ENCODE results near the gene CDHR1. TPM values are rescaled to one million over a fixed set of nuclear protein-coding genes. Genes with fewer than 3 reads are reported as not detected.

Gene CDHR1
- total and polyA plus RNA-seq, 8 donors = 0.06 to 77.6 (median 3.5) TPM; not detected in 4

- no peak for TF ChIP-seq CTCF (IDR thresholded peaks at IDR 0.05)
- no peak for TF ChIP-seq POLR2A (IDR thresholded peaks at IDR 0.05)
- no peak for TF ChIP-seq POLR2AphosphoS5 (IDR thresholded peaks at IDR 0.05)
- no peak for TF ChIP-seq EP300 (IDR thresholded peaks at IDR 0.05)
- H3K27me3 ChIP-seq = peaks cover 0 to 27% (median 5%) of the 10 kb centered on the region in 3 donors
Measured at GRCh38 chr10:84226616-84227015, 32.3 kb downstream of the CDHR1 start.

GRCh38 chr10:84227810-84228209, 33.5 kb downstream of the CDHR1 start:
- 63 to 80% (median 74%) methylated on average over 4 of the region's 4 CpGs for WGBS, 5 donors

More at GRCh38 chr10:84226616-84227015, 32.3 kb downstream of the CDHR1 start:
- Histone ChIP-seq H3K36me3 (no peaks in the 10 kb centered on the region), H3K27ac (no peak overlapping the region), H3K4me3 (no peak overlapping the region), H3K9me3 (no peaks in the 10 kb centered on the region), H3K4me1 (no peaks in the 10 kb centered on the region)
- intact Hi-C loops (cut with DNase I; ENCODE audit: low total_unique reads) = no loop called here
- WGBS, 5 donors = 72 to 80% (median 76%) methylated on average over 3 of the region's 3 CpGs
- DNase-seq = no peak

GRCh38 chr10:84230359-84230758, 36.0 kb downstream of the CDHR1 start:
- H3K4me3 ChIP-seq = no peak overlapping the region
- TF ChIP-seq EP300 (IDR thresholded peaks at IDR 0.05) = no peak
- TF ChIP-seq POLR2AphosphoS5 (IDR thresholded peaks at IDR 0.05) = no peak
- TF ChIP-seq POLR2A (IDR thresholded peaks at IDR 0.05) = no peak
- no peak for TF ChIP-seq CTCF (IDR thresholded peaks at IDR 0.05)
- H3K4me1 ChIP-seq = no peaks in the 10 kb centered on the region
- peaks cover 0 to 4% (median 0%) of the 10 kb centered on the region in 3 donors for H3K27me3 ChIP-seq
- no peaks in the 10 kb centered on the region for H3K36me3 ChIP-seq
- H3K9me3 ChIP-seq = no peaks in the 10 kb centered on the region
- H3K27ac ChIP-seq = no peak overlapping the region
- 69 to 84% (median 75%) methylated on average over 1 of the region's 1 CpG for WGBS, 5 donors
- DNase-seq = no peak
- intact Hi-C loops (cut with DNase I; ENCODE audit: low total_unique reads) = no loop called here

More at GRCh38 chr10:84227810-84228209, 33.5 kb downstream of the CDHR1 start:
- Histone ChIP-seq H3K27me3 (peaks cover 0 to 15% (median 5%) of the 10 kb centered on the region in 3 donors), H3K27ac (no peak overlapping the region), H3K36me3 (no peaks in the 10 kb centered on the region), H3K4me1 (no peaks in the 10 kb centered on the region), H3K9me3 (no peaks in the 10 kb centered on the region), H3K4me3 (no peak overlapping the region)
- intact Hi-C loops (cut with DNase I; ENCODE audit: low total_unique reads) = no loop called here
- no peak for DNase-seq
- TF ChIP-seq EP300 (IDR thresholded peaks at IDR 0.05) (no peak), CTCF (IDR thresholded peaks at IDR 0.05) (no peak), POLR2AphosphoS5 (IDR thresholded peaks at IDR 0.05) (no peak), POLR2A (IDR thresholded peaks at IDR 0.05) (no peak)

GRCh38 chr10:84232376-84232775, 38.0 kb downstream of the CDHR1 start:
- DNase-seq = no peak
- 77 to 87% (median 85%) methylated on average over 10 of the region's 10 CpGs for WGBS, 5 donors
- H3K9me3 ChIP-seq = peaks cover 0 to 3% (median 0%) of the 10 kb centered on the region in 4 donors
- H3K36me3 ChIP-seq = no peaks in the 10 kb centered on the region
- no peaks in the 10 kb centered on the region for H3K4me1 ChIP-seq
- peaks cover 0 to 19% (median 5%) of the 10 kb centered on the region in 3 donors for H3K27me3 ChIP-seq
- H3K27ac ChIP-seq = no peak overlapping the region
- TF ChIP-seq CTCF (IDR thresholded peaks at IDR 0.05) = no peak
- no peak for TF ChIP-seq POLR2AphosphoS5 (IDR thresholded peaks at IDR 0.05)
- TF ChIP-seq EP300 (IDR thresholded peaks at IDR 0.05) = no peak
- TF ChIP-seq POLR2A (IDR thresholded peaks at IDR 0.05) = no peak
- H3K4me3 ChIP-seq = no peak overlapping the region
- intact Hi-C loops (cut with DNase I; ENCODE audit: low total_unique reads) = no loop called here

Measured in stomach (tissue), 9 donors.